ENCODE data around the gene CCL21.

CCL21 gene

DNA sequence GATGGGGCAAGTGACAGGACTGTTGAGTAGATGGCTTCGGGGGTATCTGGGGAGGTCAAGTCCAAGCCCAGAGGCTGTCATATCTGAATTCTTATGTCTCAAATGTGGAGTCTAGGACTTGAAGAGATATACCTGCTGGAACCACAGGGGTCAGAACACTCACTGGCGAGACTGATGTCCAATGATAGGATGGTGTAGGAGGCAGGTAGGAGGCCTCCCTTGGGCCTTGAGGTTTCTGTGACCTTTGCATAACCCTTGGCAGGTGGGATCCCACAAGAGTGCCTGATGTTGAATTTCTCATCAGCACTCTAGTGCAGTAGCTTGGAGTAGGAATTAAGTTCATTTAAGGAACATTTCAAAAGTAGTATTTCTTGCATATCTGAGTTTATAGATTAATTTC is 2.8 kb downstream of the CCL21 start:
- TF ChIP-seq, protein P1, sequence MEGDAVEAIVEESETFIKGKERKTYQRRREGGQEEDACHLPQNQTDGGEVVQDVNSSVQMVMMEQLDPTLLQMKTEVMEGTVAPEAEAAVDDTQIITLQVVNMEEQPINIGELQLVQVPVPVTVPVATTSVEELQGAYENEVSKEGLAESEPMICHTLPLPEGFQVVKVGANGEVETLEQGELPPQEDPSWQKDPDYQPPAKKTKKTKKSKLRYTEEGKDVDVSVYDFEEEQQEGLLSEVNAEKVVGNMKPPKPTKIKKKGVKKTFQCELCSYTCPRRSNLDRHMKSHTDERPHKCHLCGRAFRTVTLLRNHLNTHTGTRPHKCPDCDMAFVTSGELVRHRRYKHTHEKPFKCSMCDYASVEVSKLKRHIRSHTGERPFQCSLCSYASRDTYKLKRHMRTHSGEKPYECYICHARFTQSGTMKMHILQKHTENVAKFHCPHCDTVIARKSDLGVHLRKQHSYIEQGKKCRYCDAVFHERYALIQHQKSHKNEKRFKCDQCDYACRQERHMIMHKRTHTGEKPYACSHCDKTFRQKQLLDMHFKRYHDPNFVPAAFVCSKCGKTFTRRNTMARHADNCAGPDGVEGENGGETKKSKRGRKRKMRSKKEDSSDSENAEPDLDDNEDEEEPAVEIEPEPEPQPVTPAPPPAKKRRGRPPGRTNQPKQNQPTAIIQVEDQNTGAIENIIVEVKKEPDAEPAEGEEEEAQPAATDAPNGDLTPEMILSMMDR (IDR thresholded peaks at IDR 0.05; ENCODE audit: control insufficient read depth, extremely low read depth, insufficient read depth): no peak
- no peak overlapping the region for H3K4me3 ChIP-seq (ENCODE audit: low read depth, low read length)
- no peak for DNase-seq (ENCODE audit: low read depth)

DNA sequence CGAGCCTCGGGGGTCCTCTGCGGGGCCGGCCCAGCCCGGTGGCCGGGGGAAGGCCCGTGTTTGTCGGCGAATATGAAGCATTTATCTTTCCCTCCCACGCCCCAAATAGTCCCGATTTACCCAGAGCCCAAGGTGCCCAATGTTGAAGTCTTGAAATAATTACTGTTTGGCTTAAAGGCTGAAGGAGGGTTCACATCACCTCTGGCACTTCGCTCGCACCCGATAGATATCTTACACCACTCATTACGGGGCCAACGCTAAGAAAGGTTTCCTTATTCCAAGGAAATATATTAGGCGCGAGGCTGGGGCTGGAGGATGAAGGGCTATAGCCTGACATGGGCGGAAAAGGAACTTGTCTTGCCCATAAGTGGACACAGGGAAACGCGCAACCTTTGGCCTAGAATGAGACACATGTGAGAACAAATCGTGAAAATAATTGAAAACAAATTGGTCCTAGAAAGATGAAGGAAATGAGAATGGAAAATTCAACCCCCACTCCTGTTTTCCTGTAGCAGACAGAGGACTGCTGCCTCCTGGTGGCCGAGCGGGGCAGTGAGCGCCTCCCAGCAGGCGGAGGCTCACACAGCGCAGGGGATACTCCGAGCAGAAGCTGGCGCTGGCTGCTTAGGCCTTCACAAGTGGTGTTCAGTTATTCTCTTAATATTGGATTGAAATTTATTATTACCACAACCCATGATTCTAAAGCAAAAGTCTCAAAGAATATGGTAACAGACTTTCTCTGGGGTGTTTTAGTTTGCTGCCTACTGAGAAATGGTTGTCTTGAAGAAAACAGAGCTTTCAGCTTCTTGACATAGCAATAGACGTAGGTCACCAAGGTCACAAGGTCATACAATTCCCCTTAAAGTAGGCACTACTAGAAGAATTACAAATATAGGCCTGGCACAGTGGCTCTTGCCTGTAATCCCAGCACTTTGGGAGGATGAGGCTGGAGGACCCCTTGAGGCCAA is 7.9 kb downstream of the CCL21 start:
- DNase-seq (ENCODE audit: low read depth): no peak
- TF ChIP-seq, protein P1 (IDR thresholded peaks at IDR 0.05; ENCODE audit: control insufficient read depth, extremely low read depth, insufficient read depth): peak; percentile 99
- H3K4me3 ChIP-seq (ENCODE audit: low read depth, low read length): peak overlapping the region; percentile 54

DNA sequence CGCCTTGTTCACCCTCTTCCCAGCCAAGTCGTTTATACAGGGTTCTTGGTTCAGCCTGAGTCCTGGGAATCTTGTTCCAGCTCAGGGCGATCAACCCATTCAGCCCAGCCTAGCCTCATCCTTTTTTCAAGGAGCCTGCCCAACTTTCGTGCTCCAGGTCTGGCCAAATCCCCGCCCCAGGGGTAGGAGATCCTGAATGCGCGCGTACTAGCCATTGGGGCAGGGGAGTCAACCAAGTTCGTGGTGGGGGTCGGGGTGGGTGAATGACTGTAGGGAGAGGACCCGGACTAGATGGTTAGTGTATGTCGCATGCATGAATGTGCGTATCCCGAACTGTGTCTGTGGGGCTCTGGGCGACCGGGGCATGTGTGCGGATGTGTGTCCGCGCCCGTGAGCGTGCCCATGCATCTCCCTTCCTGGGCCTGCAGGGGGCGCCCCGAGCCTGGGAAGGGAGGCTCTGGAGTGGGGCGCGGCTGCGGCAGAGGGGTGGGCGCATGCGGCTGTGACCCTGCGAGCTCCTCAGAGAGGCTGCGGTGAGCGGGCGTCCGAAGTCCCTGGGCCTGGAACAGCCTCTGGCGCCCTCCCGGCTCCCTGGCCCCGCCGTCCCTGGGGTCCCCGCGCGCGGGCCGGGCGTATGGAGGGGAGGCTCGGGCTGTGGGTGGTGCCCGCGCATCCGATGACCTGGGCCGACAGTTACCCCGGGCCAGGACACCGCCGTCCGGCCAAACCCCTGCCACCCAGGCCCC is 8.7 kb downstream of the CCL21 start:
- DNase-seq (ENCODE audit: low read depth): no peak
- peak overlapping the region; percentile 54 for H3K4me3 ChIP-seq (ENCODE audit: low read depth, low read length)
- TF ChIP-seq, protein P1 (IDR thresholded peaks at IDR 0.05; ENCODE audit: control insufficient read depth, extremely low read depth, insufficient read depth): peak; percentile 93

DNA sequence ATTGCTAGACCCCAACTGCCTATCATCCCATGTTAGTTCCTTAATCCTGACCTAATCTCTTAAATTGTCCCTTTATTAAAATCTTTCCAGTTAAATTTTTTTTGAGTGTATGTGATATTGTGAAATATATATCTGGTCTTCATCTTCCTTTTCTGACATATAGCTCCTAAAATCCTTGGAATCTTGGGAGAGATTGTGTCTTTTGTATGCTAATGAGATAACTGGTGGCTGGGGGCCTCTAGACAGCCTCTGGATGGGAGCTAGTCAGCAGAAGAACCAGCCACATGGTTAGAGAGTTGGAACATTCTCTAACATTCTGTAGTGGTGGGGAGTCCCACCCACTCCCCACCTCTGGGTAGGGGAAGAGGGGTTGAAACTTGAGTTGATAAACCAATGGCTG is 15.1 kb downstream of the CCL21 start:
- DNase-seq (ENCODE audit: low read depth): no peak
- TF ChIP-seq, protein P1 (IDR thresholded peaks at IDR 0.05; ENCODE audit: control insufficient read depth, extremely low read depth, insufficient read depth): no peak
- H3K4me3 ChIP-seq (ENCODE audit: low read depth, low read length): no peak overlapping the region

DNA sequence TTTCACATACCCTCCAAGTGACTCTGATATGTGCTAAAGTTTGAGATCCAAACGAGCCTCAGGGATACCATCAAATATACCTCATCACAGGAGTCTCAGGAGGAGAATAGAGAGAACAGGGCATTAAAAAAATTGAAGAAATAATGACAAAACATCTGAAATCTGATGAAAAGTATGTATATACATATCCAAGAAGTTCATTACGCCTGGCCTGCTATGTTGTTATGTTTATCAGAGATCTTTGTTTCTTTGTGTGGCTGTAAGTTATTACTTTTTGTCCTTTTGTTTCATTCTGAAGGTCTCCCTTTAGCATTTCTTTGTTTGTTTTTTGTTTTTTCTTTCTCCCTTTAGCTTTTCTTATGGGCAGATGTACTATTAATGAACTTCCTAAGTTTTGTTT is 16.4 kb downstream of the CCL21 start:
- no peak for DNase-seq (ENCODE audit: low read depth)
- TF ChIP-seq, protein P1 (IDR thresholded peaks at IDR 0.05; ENCODE audit: control insufficient read depth, extremely low read depth, insufficient read depth): no peak
- no peak overlapping the region for H3K4me3 ChIP-seq (ENCODE audit: low read depth, low read length)

DNA sequence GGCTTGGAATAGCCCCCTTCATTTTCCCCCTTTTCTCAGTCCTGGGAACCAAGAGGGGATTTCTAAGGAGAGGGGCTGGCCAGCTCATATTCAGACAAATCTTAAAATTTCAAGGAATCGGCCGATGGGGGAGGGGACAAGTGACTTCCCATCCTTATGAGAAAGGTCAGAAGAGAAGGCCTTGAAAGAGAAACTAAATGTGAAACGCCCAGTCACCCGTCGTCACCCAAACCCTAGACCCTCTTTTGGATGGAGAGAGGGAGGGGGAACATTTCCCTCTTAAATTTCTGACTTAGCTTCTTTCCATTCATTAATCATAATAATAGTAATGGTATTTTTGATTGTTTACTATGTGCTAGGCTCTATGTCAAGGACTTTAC is 18.0 kb downstream of the CCL21 start:
- no peak overlapping the region for H3K4me3 ChIP-seq (ENCODE audit: low read depth, low read length)
- TF ChIP-seq, protein P1 (IDR thresholded peaks at IDR 0.05; ENCODE audit: control insufficient read depth, extremely low read depth, insufficient read depth): no peak
- no peak for DNase-seq (ENCODE audit: low read depth)
